GM19099 (cell line): ENCODE results near the gene GDAP1L1.

Experiments used
- POLR2A ChIP-seq: IDR thresholded peaks from 3 replicates; pipeline ENCODE4 v1.6.1; 2011; ENCODE audit warnings: low read depth; ENCODE audit not compliant: insufficient read length; ENCODE audit errors: extremely low read depth

The GDAP1L1 gene

DNA sequence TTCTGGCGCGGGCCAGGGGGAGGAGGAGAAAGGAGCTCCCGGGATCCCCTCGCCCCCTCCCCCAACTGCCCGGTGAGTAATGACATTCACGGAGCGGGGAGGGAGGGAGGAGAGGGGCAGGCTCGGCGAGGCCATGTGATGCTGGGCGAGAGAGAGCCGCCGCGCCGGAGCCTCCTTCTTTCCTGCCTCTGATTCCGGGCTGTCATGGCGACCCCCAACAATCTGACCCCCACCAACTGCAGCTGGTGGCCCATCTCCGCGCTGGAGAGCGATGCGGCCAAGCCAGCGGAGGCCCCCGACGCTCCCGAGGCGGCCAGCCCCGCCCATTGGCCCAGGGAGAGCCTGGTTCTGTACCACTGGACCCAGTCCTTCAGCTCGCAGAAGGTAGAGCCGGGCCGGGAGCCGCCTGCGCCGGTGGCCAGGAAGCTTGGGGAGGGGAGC, at the start of gene GDAP1L1:
GDAP1L1 (plus strand) TSS at position 178 of the 441 bp plus-strand sequence; CDS start at position 205, 27 bp downstream.
- no peak for TF ChIP-seq POLR2A

DNA sequence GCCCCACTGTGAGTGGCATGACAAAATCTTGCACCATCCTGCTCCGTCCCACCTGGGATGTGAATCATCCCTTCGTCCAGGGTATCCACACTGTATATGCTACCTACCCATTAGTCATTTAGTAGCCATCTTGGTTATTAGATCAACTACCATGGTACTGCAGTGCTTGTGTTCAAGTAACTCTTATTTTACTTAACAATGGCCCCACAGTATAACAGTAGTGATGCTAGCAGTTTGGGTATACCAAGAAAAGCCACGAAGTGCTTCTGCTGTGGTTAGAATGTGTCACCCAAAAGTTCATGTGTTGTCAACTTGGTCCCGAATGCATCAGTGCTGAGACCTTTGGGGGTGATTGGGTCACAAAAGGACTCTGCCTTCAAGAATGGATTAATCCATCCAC, 48.2 kb upstream of the GDAP1L1 start:
- no peak for TF ChIP-seq POLR2A

DNA sequence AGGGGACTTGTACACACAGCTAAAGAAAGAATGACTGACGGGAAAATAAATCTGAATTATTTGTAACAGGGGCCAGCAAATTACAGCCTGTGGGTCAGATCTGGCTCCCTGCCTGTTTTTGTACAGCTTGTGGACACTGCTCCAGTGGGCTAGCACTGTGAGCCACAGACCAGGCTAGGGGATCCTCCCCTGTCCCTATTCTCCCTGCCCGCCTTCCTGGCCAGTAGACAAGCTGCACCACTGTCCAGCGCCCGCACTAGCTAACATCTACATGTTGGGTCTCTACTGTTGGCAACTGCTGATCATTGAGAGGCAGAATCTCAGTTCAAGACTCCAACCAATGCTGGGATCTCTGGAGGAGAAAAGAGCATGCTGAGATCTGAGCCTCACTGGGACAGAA, 47.2 kb upstream of the GDAP1L1 start:
- TF ChIP-seq POLR2A, result no peak

DNA sequence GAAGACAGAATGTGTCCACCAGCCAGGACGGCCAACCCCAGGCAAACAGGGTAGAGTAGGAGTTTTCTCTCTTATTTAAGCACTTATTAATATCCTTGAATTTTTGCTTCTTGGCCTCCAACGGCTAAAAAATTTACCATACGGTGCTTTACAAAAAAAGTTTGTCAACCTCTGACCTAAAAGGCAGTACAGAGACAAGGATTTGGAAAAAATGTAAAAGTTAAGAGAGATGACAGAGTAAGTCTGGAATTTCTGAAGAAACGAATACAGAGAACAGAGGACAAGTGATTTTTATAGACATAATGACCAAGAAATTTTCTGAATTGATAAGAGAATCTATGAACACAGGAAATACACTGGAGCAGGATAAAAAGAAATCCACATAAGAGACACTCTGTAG, 46.7 kb upstream of the GDAP1L1 start:
- no peak for TF ChIP-seq POLR2A

DNA sequence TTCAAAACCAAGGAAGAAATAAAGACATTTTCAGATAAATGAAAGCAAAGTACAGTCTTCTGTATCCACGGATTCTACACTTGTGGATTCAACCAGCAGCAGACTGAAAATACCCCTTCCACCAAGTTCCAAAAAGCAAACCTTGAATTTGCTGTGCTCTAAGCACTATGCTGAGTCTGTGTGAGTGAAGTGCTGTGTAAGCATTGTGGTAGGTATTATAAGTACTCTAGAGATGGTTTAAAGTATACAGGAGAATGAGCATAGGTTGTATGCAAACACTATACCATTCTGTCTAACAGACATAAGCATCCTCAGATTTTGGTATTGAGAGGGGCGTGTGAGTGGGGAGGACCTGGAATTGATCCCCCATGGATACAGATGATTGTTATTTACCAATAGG, 46.1 kb upstream of the GDAP1L1 start:
- TF ChIP-seq POLR2A, result no peak

DNA sequence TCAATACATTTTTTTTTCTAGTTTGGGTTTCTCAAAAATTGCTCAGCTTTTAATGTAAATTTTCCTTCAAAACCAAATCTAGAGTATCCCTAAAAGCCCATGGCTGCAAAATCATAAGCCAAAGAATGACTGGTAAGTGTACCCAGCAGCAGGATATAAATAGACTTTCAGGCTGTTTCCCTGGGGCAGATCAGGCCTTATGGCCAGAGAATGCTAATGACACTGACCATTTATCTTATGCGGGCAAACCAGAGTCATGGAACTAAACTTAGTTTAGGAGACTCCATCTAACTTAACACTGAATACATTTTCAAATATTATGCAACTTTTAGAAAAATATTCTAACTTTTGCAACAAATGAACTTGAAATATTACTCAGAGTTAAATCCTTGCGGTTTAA, 43.9 kb upstream of the GDAP1L1 start:
- TF ChIP-seq POLR2A, result no peak

DNA sequence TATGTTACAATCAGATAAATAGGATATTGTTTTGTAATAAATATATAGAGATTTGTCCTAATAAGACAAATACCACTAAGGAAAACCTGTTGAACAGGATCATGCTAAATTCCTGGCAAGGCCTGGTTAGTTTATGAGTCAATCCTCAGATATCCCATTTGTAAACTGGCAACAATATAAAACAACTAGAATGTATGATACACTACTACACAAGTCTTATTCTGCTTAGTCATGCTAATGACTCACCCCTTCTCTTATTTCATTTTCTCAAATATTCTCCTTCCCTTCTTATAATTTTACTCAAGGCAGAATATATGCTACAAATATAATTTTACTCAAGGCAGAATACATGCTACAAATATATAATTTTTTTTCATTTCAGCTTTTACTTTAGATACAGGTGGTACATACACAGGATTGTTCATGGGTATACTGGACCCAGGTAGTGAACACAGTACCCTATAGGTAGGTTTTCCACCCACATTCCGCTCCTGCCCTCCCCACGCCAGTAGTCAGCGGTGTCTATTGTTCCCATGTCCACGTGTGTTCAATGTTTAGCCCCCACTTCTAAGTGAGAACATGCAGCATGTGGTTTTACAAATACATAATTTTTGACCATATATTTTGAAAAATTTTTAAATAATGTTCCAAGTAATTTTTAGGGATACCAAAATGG, 42.8 kb upstream of the GDAP1L1 start:
- TF ChIP-seq POLR2A, result no peak

DNA sequence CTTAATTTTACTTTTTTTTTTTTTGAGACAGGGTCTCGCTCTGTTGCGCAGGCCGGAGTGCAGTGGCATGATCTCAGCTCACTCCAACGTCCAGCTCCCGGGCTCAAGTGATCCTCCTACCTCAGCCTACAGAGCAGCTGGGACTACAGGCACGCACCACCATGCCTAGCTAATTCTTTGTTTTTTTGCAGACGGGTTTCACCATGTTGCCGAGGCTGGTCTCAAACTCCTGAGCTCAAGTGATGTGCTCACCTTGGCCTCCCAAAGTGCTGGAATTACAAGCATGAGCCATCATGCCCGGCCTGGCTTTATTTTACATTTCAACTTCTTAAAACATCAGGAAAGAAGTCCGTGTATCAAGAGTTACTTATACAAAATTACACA, 42.3 kb upstream of the GDAP1L1 start:
- no peak for TF ChIP-seq POLR2A

DNA sequence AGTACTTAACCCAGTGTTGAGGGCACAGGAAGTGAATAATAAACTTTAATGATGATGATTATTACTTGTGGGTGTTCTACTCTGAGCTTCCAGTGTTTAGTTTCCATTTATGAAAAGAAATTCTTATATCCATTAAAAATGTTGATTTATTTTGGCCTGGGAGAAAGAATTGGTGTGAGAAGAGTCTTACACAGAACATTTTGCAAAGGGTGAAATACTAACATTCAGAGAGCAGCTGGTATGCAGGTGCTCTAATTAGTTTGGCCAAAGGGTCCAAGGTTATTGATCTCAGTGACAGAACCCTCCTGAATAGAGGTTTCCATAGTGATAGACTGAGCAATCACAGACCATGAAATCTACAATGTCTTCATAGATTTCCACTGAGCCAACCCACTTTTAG, 41.0 kb upstream of the GDAP1L1 start:
- TF ChIP-seq POLR2A, result no peak

DNA sequence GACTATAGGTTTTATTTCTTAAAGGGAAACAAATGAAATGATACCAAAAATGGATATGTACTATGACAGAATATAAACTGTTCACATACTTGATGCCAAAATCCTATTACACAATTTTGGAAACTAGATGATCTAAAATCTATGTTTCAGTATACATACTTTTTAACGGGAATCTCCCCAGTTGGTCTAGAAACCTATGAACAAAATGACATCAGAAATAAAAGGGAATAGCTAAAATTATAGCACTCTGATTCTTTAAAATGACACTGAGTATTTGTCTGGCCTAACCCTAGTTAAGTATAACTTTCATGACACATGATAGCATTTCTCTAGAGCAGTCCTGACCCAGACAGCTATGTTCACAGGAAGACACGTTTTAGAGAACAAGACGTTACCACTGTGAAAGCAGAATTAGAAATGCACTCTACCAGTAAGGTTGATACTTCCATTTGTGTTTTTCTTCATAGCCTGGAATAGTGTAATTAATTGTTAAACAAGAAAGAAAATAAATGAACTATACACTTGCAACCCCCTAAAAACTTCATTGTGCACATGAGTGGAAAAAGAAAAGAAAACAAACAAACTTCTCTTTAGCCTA, 39.9 kb upstream of the GDAP1L1 start:
- no peak for TF ChIP-seq POLR2A

DNA sequence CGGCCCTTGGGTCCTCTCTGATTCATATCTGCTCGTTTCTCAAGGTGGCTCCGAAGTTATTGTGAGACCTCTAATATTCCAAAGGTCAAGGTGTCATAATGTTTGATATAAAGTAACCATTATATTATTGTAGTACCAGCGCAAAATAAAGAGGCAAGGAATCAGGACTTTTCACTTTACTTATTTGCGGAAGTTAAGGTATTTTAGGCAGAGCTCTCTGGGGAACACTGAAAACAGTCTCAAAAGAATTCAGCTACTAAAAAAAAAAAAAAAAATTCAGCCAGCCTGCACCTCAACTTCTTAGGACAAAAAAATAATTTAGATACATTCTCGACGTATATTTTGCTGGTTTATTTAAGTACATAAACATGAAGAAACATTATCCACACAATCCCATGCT, 38.9 kb upstream of the GDAP1L1 start:
- TF ChIP-seq POLR2A, result no peak

DNA sequence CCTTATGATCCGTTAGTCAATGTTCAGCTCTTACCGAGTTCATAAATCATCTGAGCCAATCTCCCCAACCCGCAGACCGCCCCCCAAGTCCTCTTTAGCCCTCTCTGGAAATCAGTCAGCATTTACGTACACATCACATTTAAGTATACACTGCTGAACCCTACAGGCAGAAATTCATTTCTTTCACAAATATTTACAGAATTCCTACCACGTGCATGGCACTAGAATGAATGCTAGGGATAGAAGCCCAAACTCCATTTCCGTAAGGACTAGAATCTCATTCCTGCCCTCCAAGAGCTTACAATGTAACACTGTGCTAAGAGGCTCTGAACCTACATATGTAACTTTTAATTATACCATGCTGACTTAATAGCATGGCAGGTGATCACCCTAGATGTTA, 38.3 kb upstream of the GDAP1L1 start:
- TF ChIP-seq POLR2A, result no peak

DNA sequence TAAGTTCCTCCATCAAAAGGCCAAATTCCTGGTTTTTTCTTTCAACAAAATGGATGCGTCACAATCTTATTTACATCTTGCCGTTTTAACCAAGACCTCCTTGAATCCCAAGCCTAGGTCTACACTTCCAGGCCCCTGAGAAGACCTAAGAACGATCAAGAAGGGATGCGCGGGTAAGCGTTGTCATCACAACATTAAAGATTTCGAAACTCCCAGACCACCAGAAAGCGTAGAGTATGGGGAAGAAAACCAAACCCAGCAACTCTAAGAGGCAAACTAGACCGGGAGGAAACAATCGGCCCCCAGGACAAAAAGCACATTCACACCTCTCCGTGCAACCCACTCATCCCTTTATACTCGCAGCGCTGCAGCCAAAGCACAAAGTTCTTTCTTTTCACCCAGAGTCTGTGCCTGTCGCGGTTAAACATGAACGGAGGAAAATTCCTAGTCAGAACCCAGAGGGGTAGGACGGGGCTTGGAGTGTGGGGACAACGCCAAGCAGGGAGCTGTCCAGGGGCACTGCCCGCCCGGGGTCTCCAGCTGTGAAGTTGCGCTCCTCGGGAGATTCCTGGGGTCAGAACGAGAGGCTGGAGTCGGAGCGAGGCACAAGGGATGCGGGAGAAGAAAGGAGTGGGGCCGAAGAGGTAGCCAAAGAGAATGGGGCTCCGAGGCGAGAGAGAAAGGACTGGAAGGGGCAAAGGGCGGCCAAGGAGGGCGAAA, 37.3 kb upstream of the GDAP1L1 start:
- no peak for TF ChIP-seq POLR2A

DNA sequence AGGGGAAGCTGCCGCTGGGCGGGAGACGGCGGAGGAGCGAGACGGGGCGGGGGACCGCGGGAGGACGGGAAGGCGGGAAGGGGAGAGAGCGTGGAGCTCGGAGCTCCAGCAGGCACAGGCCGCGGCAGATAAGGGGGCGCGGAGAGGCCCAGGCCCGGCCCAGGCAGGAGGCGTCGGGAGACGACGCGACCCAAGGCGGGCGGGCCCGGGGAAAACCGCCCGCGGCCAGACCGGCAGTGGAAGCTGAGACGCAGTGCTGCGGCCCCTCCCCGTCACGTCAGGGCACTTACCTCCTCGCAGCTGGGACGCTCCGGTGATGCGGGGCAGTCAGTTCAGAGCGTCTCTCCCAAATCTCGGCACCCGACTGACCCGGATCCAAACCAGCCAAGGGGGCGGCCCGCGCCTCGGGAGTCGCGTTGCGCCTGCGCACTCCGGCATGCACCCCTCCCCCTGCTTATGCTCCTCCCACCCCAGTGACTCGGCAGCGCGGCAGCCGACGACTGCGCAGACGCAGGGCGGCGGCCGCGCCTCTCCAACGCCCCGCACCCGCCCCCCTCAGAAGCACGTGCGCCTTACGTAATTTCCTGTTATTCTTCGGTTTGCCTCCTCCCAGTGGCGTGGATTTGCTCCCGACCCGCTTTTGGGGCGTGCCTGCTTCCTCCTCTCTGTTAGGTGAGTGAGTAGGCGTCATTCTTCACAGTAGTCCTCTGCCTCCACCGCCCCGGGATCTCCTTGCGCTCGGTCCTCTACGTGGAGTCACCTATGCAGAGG, 36.5 kb upstream of the GDAP1L1 start, which contains the start of gene OSER1:
OSER1 (minus strand) TSS at position 366 of the 771 bp plus-strand sequence. CDS start 3,814 bp downstream, outside the sequence.
- peak; percentile 66 for TF ChIP-seq POLR2A
